NOMO-1 treated with DMSO at 0.1 percent for 48 hours (cell line): Measurements from ENCODE around the gene PLA2G2A.
"Not testable (repeated sequence)": the region's sequence is repeated elsewhere in the genome, so short reads cannot be mapped to it uniquely, and the experiment has no call there.

Experiments used
- DNase-seq: peaks from one replicate; lab custom pipeline; 2025; ENCODE audit not compliant: unreplicated experiment; lab: John Stamatoyannopoulos, UW

The PLA2G2A gene

GRCh38 chr1:19934336-19934735 lies 45.1 kb downstream of the PLA2G2A start:
- no peak for DNase-seq

GRCh38 chr1:19932866-19933265 lies 46.6 kb downstream of the PLA2G2A start:
- DNase-seq: no peak

- DNase-seq: not testable (repeated sequence)
Measured at GRCh38 chr1:19927130-19927421, 52.3 kb downstream of the PLA2G2A start.

DNA sequence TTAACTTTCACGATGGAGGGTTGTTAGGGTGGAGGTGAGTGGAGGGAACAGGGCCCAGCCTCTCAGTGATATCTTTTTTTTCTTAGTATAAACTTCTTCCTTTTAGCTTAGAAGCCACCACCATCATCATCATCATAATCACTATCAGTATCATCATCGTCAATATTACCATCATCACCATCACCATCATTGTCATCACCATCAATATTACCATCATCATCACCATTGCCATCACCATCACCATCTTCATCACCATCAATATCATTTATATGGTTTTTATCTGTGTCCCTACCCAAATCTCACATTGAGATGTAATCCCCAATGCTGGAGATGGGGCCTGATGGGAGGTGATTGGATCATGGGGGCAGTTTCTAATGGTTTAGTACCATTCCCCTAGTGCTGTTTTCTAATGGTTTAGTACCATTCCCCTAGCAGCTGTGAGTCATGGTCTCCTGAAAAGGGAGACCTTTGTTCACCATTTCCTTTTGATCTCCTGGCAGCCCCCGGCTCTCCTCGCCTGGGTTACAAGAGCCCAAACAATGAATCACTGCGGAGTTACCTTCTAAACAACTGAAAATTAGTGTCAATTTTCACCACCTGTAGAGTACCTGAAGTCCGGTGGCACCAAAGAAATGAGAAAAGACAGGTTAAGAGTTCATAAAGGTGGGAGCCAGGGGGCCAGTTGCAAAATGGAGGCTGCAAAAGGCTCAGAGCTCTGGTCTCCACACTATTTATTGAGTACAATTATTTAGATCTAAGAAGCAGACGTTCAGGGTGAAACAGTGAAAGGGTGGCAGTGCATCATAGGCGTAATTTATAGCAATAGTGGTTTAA lies 52.9 kb downstream of the PLA2G2A start:
- no peak for DNase-seq
